Bladder microvascular endothelial cell (primary cell): ENCODE results near the gene RHOXF2B. TPM values are rescaled to one million over a fixed set of nuclear protein-coding genes. Genes with fewer than 3 reads are reported as not detected.

Experiments
- total RNA-seq: library from RNA; depleted of rRNA; stranded (reverse); fragments of >200 nt; gene quantifications from 2 replicates; pipeline ENCODE4 v1.2.3, GENCODE V29; 2014

Gene RHOXF2B
- total RNA-seq = not detected in 2 replicates

GRCh38 chrX:120077590-120077989 is at the start of gene RHOXF2B:
Gene RHOXF2B, minus strand, starts transcription at chrX:120077690. Its CDS starts 138 bp downstream, at chrX:120077552.

GRCh38 chrX:120115438-120115963 is 38.0 kb upstream of the RHOXF2B start, which contains the start of gene RHOXF1:
Gene RHOXF1, minus strand, starts transcription at chrX:120115913. Its CDS starts 51 bp downstream, at chrX:120115862.

Other genes with a start within 250 kb of the RHOXF2B start
- gene UPF3B, start 224.7 kb downstream of the RHOXF2B start, total RNA-seq = 2.4 and 3.5 TPM in 2 replicates
- gene RNF113A, start 206.0 kb downstream of the RHOXF2B start, total RNA-seq = 12.2 and 14.2 TPM in 2 replicates
- gene NDUFA1, start 205.9 kb downstream of the RHOXF2B start, total RNA-seq = 94.1 and 103 TPM in 2 replicates
- not detected in 2 replicates for gene AKAP14, start 181.8 kb downstream of the RHOXF2B start, total RNA-seq
- gene NKAP, start 133.9 kb downstream of the RHOXF2B start, total RNA-seq = 2.9 and 3.1 TPM in 2 replicates
- gene RHOXF1, start 38.2 kb upstream of the RHOXF2B start, total RNA-seq = not detected in 2 replicates
- not detected in 2 replicates for gene RHOXF2, start 80.9 kb upstream of the RHOXF2B start, total RNA-seq
- gene ZBTB33, start 173.1 kb upstream of the RHOXF2B start, total RNA-seq = 9.9 and 17.0 TPM in 2 replicates
- not detected in 2 replicates for gene TMEM255A, start 233.8 kb upstream of the RHOXF2B start, total RNA-seq